Activated B cell treated with CpG ODN at 0.5 μM for 24 hours (primary cell): ENCODE results near the gene ZNF391. TPM values are rescaled to one million over a fixed set of nuclear protein-coding genes. Genes with fewer than 3 reads are reported as not detected.
"Not testable (repeated sequence)": the region's sequence is repeated elsewhere in the genome, so short reads cannot be mapped to it uniquely, and the experiment has no call there.

Experiments
- ATAC-seq: fragments of 200-7000 bp; cut with Tn5 transposase; one replicate; pipeline ENCODE4 v1.10.0; 2021; ENCODE audit warnings: low read depth, mild to moderate bottlenecking, moderate library complexity
- CTCF ChIA-PET: fragments of 350-600 bp; sonication (Branson Sonifier 250); formaldehyde crosslinking; loops from one replicate; lab custom pipeline; 2021; ENCODE audit warnings: antibody characterized with exemption; lab: Charles Lee
- POLR2A ChIA-PET: fragments of 350-600 bp; sonication (Branson Sonifier 250); formaldehyde crosslinking; loops from one replicate; lab custom pipeline; 2021; ENCODE audit warnings: antibody characterized with exemption; lab: Charles Lee
- DNase-seq: peaks from one replicate; pipeline ENCODE4 v3.0.0; 2022
- H3K27ac Mint-ChIP-seq: one replicate; pipeline ENCODE4 v1.8.0; 2020; ENCODE audit warnings: mixed read lengths
- H3K27me3 Mint-ChIP-seq: one replicate; pipeline ENCODE4 v1.8.0; 2021; ENCODE audit warnings: mixed read lengths
- H3K36me3 Mint-ChIP-seq: one replicate; pipeline ENCODE4 v1.8.0; 2021; ENCODE audit warnings: low read depth, mixed read lengths
- H3K4me1 Mint-ChIP-seq: one replicate; pipeline ENCODE4 v1.8.0; 2021; ENCODE audit warnings: mixed read lengths
- H3K4me3 Mint-ChIP-seq: one replicate; pipeline ENCODE4 v1.8.0; 2020; ENCODE audit warnings: mild to moderate bottlenecking, mixed read lengths
- H3K9me3 Mint-ChIP-seq: one replicate; pipeline ENCODE4 v1.8.0; 2020; ENCODE audit warnings: mixed read lengths
- CTCF ChIP-seq: fragments of 200-600 bp; IDR thresholded peaks from one replicate; pipeline ENCODE4 v1.8.0; 2022; ENCODE audit warnings: antibody characterized with exemption, mild to moderate bottlenecking
- intact Hi-C: fragments of 100-400 bp; cut with micrococcal nuclease; formaldehyde crosslinking; loops from one replicate; pipeline ENCODE4 v1.15.1; 2024
- total RNA-seq: library from RNA; stranded (reverse); gene quantifications from 2 replicates; pipeline ENCODE4 v1.2.3, GENCODE V29; 2022

ZNF391 gene
- total RNA-seq, 1 donor from 2014 or later, result 5.9 TPM

GRCh38 chr6:27422651-27423332 is 34.2 kb downstream of the ZNF391 start:
- CTCF ChIA-PET, result no interaction called here
- no peaks in the 10 kb centered on the region for H3K36me3 Mint-ChIP-seq
- TF ChIP-seq CTCF, result no peak
- peaks cover 8% of the 10 kb centered on the region for H3K27me3 Mint-ChIP-seq
- intact Hi-C loops, result no loop called here
- POLR2A ChIA-PET, result no interaction called here
- DNase-seq (no peak), ATAC-seq (no peak)
- H3K4me1 Mint-ChIP-seq, result no peaks in the 10 kb centered on the region
- H3K9me3 Mint-ChIP-seq, result no peaks in the 10 kb centered on the region
- H3K27ac Mint-ChIP-seq, result no peak overlapping the region
- H3K4me3 Mint-ChIP-seq, result no peak overlapping the region

GRCh38 chr6:27424851-27425250 is 36.3 kb downstream of the ZNF391 start:
- H3K27ac Mint-ChIP-seq, CTCF ChIA-PET, H3K27me3 Mint-ChIP-seq, H3K4me1 Mint-ChIP-seq, H3K9me3 Mint-ChIP-seq, ATAC-seq, DNase-seq, intact Hi-C loops, POLR2A ChIA-PET, H3K36me3 Mint-ChIP-seq, H3K4me3 Mint-ChIP-seq: not testable (repeated sequence)

- CTCF ChIA-PET, result no interaction called here
- intact Hi-C loops, result no loop called here
- POLR2A ChIA-PET, result no interaction called here
- ATAC-seq (no peak), DNase-seq (no peak)
- H3K27ac Mint-ChIP-seq, result no peak overlapping the region
- H3K4me1 Mint-ChIP-seq, result no peaks in the 10 kb centered on the region
- H3K36me3 Mint-ChIP-seq, result no peaks in the 10 kb centered on the region
- H3K9me3 Mint-ChIP-seq, result no peaks in the 10 kb centered on the region
- peaks cover 6% of the 10 kb centered on the region for H3K27me3 Mint-ChIP-seq
- H3K4me3 Mint-ChIP-seq, result no peak overlapping the region
- no peak for TF ChIP-seq CTCF
Measured at GRCh38 chr6:27426045-27426620, 37.6 kb downstream of the ZNF391 start.

GRCh38 chr6:27428502-27428901 is 39.9 kb downstream of the ZNF391 start:
- TF ChIP-seq CTCF, result no peak
- no peak for DNase-seq
- POLR2A ChIA-PET, result no interaction called here
- H3K9me3 Mint-ChIP-seq, result no peaks in the 10 kb centered on the region
- no peak overlapping the region for H3K27ac Mint-ChIP-seq
- CTCF ChIA-PET, result no interaction called here
- intact Hi-C loops, result no loop called here
- H3K36me3 Mint-ChIP-seq, result no peaks in the 10 kb centered on the region
- ATAC-seq, result no peak
- peaks cover 7% of the 10 kb centered on the region for H3K27me3 Mint-ChIP-seq
- no peaks in the 10 kb centered on the region for H3K4me1 Mint-ChIP-seq
- no peak overlapping the region for H3K4me3 Mint-ChIP-seq

GRCh38 chr6:27428966-27429365 is 40.4 kb downstream of the ZNF391 start:
- CTCF ChIA-PET, result no interaction called here
- Mint-ChIP-seq H3K4me1 (no peaks in the 10 kb centered on the region), H3K9me3 (peaks cover 2% of the 10 kb centered on the region), H3K27me3 (peaks cover 7% of the 10 kb centered on the region), H3K27ac (no peak overlapping the region), H3K36me3 (no peaks in the 10 kb centered on the region), H3K4me3 (no peak overlapping the region)
- ATAC-seq (no peak), DNase-seq (no peak)
- TF ChIP-seq CTCF, result no peak
- POLR2A ChIA-PET, result no interaction called here
- intact Hi-C loops, result no loop called here
